ENCODE data around the gene NCAM2.
"Not testable (repeated sequence)": the region's sequence is repeated elsewhere in the genome, so short reads cannot be mapped to it uniquely, and the experiment has no call there.

NCAM2 gene

DNA sequence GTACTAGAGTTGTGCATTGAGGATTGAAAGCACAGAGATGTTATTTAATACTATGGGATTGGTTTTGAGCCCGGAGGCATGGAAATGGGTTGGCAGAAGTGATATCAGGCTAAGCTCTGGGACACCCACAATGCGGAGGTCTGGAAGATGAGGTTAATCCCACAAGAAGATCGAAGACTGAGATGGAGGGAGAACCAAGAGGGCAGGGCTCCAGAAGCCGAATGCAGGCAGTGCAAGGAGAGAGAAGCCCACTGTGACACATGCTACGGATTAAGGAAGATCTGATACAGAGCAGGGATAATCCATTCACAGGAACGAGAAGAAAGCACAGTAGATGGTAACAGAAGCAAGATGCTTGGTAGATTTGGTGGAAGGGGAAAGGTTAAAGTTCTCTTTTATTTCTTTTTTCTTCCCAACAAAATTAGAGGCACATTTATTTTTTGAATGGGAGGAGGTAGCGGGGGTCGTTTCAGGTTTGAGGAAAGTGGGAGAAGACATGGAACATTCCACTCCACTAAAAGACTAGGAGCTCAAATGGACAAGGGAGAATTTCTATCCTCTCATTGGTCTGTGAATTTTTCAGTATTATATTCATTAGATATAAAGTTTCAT, 113.2 kb downstream of the NCAM2 start:
- no peak for DNase-seq

DNA sequence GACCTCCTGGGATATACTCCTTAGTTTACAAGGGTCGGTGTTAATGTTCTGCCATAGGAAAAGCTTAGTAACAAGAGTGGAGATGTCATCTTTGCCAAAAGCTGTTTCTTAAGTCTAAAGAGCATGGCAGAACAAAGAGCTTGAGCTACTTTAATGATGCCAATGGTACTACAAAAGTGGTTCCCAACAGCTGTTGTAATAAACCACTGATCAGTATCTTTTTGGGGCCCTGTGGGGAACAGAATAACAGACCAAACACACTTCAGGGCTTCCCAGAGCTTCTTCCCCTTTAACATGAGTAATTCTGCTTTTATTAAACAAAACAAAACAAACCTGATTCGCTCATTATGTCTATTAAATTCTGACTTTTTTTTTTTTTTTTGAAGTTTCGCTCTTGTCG, 116.3 kb downstream of the NCAM2 start:
- DNase-seq: no peak

DNA sequence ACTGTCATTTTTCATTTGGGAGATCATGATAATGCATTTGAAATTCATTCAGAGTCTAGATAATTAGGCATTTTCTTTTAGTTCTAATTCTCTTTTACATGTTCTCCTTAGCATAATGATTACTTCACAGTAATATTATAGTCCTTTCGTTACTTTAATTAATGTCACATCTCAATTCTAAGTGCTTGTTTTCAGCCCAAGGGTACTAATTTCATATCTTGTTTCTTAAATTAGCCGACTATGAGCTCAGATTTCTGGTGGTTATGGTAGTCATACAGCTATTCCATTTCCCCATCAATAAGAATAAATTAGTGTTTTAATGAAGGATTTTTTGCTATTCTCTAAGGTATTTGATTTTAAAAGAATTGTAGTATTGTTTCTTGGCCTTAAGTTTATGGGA, 120.9 kb downstream of the NCAM2 start:
- no peak for DNase-seq

DNA sequence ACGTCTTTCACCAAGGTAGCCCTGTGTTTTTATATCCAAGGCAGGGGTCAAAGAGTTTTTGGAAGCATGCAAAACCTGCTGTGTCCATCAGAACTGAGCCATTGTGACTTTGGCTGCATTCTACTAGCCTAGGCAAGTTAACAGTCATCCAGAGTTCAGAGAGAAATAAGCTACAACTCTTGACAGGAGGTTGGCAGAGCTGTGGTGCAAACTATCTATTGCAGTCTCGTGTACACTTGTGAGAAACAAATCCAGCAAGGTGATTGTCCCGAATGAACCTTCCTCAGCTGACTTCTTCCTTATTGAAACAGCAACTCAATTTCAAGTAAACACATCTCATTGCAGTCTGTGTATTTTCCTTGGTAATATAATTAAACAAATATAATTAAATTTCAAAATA, 124.5 kb downstream of the NCAM2 start:
- DNase-seq: no peak

DNA sequence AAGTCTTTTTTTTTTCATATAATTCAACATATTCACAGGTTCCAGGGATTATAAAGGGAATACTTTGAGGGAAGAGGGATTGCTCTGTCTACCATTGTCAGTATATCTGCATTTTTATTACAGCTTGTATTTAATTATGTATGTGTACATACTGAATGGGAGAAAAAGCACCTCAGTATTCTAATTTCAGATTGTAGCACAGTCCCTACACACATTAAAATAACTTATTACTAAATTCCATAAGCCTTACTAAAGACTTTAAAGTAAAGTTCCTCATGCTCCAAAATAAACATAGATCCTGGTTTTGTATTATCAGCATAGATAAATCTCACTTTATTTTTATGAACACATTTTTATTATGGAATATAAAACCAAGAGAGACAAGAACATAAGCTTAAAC, 134.2 kb downstream of the NCAM2 start:
- no peak for DNase-seq

DNA sequence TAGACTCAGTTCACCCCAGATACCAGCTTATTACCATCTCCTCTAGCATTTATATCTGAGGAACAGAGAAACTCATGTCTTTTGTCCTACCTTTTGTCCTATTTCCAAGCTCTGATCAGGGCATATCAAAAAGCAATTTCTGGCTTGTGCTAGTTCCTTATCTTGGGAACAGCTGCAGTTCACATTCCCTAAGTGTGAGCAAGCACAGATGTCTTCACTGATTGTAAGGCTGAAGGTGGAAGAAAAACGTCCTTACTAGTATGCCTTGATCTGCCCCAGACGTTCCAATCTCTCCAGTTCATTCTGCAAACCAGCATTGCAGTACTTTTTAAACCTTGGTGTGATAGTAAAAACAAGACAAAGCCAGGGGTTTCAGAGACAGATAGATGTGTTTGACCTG, 139.8 kb downstream of the NCAM2 start:
- DNase-seq: no peak

DNA sequence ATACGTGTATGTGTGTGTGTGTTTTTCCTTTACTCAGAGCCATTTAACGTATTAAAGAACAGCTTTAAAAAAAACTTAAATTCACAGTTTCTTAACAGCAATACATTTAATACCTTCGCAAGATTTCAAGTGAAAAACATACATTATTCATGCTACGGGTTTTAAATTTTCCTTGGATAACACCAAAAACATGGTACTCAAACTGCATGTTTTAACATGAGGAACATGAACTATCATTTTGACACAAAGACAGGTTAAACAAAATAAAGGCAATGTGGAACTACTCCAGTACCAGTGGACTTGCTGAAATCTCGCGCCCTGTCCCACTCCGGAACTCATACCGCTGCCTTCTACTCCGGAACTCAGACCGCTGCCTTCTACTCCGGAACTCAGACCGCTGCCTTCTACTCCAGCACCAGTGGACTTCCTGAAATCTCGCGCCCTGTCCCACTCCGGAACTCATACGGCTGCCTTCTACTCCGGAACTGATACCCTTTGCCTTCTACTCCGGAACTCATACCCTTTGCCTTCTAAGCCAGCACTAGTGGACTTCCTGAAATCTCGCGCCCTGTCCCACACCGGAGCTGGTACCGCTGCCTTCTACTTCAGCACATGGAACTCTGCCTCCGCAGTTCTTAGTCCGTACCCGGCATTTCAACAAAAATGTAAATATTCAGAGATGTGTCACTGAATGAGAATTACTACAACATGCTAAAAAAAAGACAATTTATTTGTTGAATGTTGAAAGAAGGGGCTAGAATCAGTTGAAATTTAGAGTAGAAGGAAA, 148.6 kb downstream of the NCAM2 start:
- no peak for DNase-seq

DNA sequence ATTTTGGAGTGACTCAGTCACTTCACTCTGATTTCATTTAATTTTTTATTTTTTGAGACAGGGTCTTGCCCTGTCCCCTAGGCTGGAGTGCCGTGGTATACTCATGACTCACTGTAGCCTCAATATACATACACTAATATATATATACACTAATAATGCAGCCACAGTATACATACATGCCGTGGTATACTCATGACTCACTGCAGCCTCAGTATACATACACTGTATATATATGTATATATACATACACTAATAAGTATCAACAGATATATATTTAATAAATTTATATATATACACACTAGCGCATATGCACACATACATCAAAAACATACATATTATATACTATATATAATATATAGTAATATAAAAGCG, 149.2 kb downstream of the NCAM2 start:
- no peak for DNase-seq

DNA sequence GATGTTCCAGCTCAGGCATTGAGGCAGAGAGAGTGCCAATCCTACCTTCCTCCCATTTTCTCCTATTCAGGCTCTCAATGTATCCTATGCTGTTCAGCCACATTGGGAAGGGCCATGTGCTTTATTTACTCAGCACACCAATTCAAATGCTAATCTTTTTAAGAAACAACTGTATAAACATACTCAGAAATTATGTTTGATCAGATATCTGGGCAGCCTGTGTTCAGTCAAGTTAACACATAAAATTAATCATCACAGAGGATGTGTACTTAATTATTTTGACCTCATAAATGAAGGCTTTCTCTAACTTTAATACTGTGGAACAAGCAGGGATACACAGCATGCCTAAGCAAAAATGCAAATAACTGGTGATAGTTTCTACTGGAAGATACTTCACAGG, 149.8 kb downstream of the NCAM2 start:
- no peak for DNase-seq

DNA sequence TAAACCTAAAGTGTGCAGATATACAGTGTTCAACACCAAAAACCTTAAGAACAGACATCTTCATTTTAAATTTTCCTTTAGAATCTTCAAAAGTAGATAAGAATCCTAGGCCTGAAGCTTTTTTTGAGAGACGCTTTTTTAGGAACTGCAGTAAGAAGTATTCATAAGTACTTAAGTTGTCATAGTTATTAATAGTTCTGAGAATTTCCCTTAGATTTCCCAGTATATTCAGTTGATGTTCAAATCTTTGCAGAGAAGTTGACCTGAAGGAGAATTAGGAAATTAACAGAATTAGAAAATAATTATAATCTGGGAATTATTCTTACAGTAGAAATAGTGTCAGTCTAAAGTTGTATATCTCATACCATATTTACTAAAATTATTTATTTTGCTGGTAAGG, 150.3 kb downstream of the NCAM2 start:
- no peak for DNase-seq

DNA sequence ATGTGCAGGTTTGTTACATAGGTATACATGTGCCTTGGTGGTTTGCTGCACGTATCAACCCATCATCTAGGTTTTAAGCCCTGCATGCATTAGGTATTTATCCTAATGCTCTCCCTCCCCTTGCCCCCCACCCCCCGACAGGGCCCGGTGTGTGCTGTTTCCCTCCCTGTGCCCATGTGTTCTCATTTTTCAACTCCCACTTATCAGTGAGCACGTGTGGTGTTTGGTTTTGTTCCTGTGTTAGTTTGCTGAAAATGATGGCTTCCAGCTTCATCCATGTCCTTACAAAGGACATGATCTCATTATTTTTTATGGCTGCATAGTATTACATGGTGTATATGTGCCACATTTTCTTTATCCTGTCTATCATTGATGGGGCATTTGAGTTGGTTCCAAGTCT, 151.2 kb downstream of the NCAM2 start:
- not testable (repeated sequence) for DNase-seq

DNA sequence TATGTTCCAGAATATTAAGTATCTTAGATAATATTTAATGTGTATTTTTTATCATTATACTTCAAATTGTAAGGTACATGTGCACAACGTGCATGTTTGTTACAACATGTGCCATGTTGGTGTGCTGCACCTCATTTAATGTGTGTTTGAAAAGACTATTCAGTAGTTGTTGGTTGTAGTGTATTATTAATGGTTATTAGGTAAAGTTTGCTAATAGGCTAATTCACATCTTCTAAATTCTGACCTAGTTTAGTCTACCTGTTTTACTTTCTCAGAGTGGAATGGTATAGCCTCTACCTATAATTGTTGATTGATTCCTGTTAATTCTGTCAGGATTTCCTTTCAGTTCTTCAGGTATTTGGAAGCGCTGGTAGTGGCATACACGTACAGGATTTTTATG, 153.0 kb downstream of the NCAM2 start:
- DNase-seq: no peak

DNA sequence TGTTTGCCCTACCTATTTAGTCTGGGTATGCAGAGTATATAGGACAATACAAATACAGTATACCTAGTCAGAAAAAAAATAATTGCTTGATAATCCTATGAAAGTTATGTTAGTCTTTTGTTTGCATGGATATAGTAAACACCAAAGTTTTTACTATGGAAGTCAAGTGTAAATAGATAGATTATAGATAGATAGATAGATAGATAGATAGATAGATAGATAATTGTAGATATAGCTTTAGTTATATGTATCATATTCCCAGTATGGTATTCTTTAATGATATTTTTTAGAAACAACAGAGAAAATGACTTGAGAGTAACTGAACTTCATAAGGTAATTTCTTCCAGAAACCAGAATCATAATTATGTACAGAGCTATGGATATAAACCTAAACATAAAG, 158.2 kb downstream of the NCAM2 start:
- DNase-seq: no peak

DNA sequence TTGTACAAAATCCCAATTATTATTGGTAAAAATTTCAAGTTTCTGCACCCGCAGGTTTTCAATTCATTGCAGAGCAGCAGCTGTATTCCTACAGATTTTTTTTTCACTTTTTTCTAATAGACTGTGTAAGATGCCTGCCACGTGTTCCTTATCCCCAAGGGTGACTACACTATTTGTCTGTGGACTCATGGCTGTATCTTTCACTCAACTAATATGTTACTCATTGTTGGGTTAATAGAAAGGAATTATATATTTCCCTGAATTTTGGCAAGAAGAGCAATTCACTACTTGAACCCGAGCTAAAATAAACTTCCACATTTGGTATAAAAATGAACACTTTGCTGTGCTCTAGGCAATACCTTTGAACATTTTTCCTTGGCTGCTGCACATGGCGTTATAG, 158.7 kb downstream of the NCAM2 start:
- no peak for DNase-seq

DNA sequence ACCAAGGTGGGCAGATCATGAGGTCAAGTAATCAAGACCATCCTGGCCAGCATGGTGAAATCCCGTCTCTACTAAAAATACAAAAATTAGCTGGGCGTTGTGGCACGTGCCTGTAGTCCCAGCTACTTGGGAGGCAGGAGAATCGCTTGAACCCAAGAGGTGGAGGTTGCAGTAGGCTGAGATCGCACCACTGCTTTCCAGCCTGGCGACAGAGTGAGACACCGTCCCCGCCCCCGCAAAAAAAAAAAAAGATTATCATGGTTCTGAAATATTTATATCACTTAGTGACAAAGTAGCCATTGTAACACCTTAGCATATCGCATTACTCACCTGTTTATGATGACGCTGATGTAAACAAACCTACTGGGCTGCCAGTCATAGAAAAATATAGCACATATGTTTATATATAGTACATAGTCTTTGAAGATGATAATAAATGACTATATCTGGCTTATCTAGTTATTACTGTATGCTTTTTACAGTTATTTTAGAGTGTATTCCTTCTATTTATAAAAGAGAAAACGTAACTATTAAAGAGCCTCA, 160.2 kb downstream of the NCAM2 start:
- no peak for DNase-seq

DNA sequence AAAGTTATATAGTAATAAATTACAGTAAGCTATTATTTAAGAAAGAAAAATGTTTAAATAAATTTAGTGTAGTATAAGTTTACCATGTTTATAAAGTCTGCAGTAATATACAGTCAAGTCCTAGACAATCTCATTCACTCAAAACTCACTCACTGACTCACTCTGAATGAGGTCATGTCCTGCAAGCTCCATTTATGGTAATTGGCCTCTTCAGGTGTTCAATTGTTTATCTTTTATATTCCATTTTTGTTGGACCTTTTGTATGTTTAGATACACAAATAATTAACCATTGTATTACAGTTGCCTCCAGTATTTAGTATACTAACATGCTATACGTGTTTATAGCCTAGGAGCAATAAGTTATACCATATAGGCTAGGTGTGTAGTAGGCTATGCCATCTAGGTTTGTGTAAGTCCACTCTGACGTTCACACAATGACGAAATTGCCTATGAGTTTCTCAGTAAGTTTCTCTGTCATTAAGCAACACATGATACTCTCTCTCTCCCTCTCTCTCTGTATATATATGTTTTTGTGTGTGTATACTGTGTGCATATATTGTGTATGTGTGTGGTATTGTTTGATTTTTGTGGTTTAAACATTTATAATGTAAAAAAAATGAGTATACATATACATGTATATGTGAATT, 161.2 kb downstream of the NCAM2 start:
- no peak for DNase-seq

DNA sequence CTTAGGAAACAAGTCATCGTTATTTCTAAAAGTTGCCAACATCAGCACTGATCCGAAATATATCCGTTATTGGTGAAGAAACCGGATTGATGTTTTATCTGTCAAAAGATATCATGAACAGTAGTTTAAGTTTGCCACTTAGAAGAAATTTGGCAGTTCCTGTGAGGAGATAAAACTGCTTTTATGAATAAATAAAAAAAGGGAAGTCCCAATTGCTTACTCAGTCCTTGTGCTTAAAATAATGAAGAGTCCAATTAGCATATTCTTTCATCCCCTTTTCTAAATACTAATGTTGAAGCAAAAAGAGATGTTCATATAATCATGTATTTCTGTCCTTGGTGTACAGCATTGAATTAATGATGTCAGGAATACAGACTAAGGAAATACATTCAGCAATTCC, 164.6 kb downstream of the NCAM2 start:
- no peak for DNase-seq

DNA sequence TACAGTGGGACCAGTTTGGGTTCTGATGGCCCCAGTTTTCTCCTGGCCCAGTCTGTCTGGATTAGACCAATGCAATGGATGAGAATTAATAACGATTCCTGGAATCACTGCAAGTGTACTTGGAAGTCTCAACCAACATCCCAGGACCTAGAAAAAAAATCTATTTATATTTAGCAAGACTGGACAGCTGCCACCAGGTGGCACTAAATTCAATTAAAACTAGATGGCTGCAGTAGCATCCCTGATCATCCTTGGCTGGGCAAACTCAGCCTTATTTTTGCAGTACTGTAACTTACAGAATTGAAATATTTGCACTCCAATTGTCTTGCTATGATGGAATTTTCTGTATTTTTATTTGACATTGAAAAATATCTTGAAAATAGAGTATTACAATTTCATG, 165.7 kb downstream of the NCAM2 start:
- peak; percentile 57 for DNase-seq

DNA sequence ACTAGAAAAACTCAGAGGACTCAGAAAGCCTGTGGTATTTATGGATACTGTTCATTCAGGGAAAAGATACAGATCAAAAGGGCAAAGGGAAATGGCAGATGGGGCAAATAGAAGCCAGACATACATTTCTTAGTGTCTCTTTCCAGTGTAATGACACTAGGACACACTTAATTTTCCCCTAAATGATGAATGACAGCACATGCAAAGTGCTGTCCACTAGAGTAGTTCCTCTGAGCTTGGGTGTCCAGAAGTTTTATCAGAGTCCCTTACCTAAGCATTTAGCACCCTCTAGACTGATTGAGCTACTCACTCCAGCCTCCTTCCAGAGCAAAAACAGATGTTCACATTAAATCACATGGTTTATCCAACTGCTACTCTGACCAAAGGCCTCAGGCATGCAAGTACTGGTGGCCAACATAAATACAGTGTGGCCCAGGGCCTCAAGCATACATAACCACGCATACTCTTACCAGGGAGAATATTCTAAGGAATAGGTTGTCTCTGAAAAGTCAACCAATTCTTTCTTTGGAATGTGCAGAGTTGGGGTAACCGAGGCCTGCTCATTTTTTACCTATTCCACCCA, 166.9 kb downstream of the NCAM2 start:
- DNase-seq: no peak

DNA sequence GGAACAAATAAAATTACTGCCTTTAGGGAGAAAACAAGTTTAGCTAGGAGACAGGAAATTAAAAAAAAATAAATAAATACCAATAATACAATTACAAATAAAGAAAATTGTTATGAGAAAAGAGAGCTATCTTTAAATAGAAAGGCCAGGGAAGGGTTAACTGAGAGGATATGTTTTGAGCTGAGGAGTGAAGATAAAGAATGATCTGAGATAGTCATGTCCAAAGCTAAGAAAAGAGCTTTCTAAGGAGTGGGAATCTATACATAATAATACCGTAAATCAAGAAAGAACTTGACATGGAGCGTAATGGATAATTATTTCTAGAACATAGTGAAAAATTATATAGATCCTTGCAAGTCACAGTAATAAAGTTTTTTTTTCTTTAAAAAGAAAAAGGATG, 176.5 kb downstream of the NCAM2 start:
- no peak for DNase-seq

DNA sequence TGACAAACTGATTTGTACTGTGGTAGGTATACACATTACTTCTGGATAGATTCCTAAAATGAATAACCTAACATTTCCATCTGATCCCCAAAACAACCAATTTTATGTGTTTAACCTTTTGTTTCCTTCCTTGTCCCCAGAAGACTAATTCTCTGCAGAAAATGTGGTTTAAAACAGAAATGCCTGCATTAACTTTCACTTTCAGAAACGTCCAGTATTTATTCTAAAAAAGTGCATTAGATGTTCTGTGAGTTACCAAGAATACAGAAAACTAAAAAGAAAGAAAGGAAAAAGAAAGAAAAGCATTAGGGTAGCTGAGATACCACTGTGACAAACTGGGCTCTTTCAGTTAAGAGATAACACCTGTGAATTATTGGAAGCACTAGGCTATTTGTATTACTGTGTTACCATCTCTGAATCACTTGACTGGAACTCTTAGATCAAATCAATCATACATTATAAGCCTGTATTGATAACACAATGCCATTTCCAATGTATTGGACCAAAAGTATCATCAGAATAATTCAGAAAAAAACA, 177.7 kb downstream of the NCAM2 start:
- no peak for DNase-seq

DNA sequence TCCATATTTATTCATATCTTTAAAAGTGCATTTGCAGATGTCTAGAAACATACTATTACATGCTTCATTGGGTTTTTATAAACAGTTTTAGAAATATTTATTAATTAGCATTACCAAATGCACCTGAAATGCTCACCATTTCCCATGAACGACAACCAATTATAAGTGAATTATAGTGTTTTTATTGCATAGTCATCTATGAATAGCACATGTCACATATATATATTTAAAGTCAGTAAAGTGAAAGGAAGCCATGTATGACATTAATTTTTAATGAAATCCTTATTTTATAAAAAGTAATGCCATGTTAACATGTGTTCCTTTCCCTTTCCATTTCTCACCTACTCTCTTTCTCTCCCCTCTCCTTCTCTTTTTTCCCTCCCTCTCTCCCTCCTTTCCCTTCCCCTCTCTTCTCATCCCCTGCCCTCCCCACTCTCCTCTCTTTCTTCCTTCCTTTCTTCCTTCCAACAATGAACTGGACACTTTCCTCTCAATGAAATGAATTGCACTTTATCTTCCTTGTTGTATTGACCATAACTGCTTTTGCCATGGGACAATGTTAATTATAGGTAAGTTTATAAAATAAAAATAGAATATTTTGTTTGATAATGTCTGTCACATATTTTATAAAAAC, 179.3 kb downstream of the NCAM2 start:
- no peak for DNase-seq

All from NCI-H510A treated with DMSO at 0.1 percent for 48 hours (cell line).